Measurements from ENCODE around the gene PSMB5. TPM values are rescaled to one million over a fixed set of nuclear protein-coding genes. Genes with fewer than 3 reads are reported as not detected.

The PSMB5 gene
- total and polyA plus RNA-seq, 2 of the 13 experiments (the other 11 are each of a cell fraction or from before 2014, with no cell fraction given): 705 to 871 TPM

GRCh38 chr14:23071244-23071920 lies 36.7 kb upstream of the PSMB5 start (continued):
- no peak for TF ChIP-seq ZNF17 (CRISPR knock-in tag; IDR thresholded peaks at IDR 0.05)
- 0 out of 2 replicates have a peak, but pooled peaks have one; percentile 53 for TF ChIP-seq ZKSCAN1 (IDR thresholded peaks at IDR 0.05; ENCODE audit: low read length)
- 0 out of 2 replicates have a peak, but pooled peaks have one; percentile 47 for TF ChIP-seq ZFYVE20 (CRISPR knock-in tag; IDR thresholded peaks at IDR 0.05; ENCODE audit: borderline replicate concordance, low read depth)
- TF ChIP-seq SYNCRIP (IDR thresholded peaks at IDR 0.05; ENCODE audit: insufficient read depth, low read depth, low read length): no peak
- TF ChIP-seq DNMT1 (CRISPR knock-in tag; IDR thresholded peaks at IDR 0.05): 0 out of 2 replicates have a peak, but pooled peaks have one; percentile 16
- TF ChIP-seq ZNF138 (CRISPR knock-in tag; IDR thresholded peaks at IDR 0.05; ENCODE audit: low read depth): 0 out of 2 replicates have a peak, but pooled peaks have one; percentile 21
- TF ChIP-seq MTERF4 (CRISPR knock-in tag; IDR thresholded peaks at IDR 0.05): peak; percentile 97
- TF ChIP-seq IRF9 (CRISPR knock-in tag; IDR thresholded peaks at IDR 0.05; ENCODE audit: borderline replicate concordance): no peak; the same call in 1 of the 2 replicates
- TF ChIP-seq HNRNPL (IDR thresholded peaks at IDR 0.05; ENCODE audit: low read depth, low read length): 0 out of 2 replicates have a peak, but pooled peaks have one; percentile 31
- TF ChIP-seq NR2F2 (IDR thresholded peaks at IDR 0.05; ENCODE audit: borderline replicate concordance, low read depth): no peak; the same call in 1 of the 2 replicates
- TF ChIP-seq RERE (CRISPR knock-in tag; IDR thresholded peaks at IDR 0.05; ENCODE audit: low read depth): no peak
- TF ChIP-seq NR3C1 (CRISPR knock-in tag; IDR thresholded peaks at IDR 0.05): no peak
- peak; percentile 98 for TF ChIP-seq PAF1 (CRISPR knock-in tag; IDR thresholded peaks at IDR 0.05)
- TF ChIP-seq ISX (CRISPR knock-in tag; conservative IDR thresholded peaks at IDR 0.05): no peak
- peak; percentile 46; the same call in 1 of the 2 replicates for TF ChIP-seq UBTF (CRISPR knock-in tag; IDR thresholded peaks at IDR 0.05)
- peak; percentile 95 for TF ChIP-seq KMT2A (CRISPR knock-in tag; IDR thresholded peaks at IDR 0.05)
- peak; percentile 72; the same call in 1 of the 2 replicates for TF ChIP-seq REPIN1 (CRISPR knock-in tag; IDR thresholded peaks at IDR 0.05; ENCODE audit: borderline replicate concordance, low read depth)
